GM21576 (cell line): Measurements from ENCODE around the gene SKIC8.

Source experiments
- ATAC-seq: cut with Tn5 transposase; IDR thresholded peaks from one replicate; pipeline ENCODE4 v1.9.1; 2021; ENCODE audit warnings: mild to moderate bottlenecking, moderate library complexity; ENCODE audit not compliant: unreplicated experiment

Gene SKIC8

DNA sequence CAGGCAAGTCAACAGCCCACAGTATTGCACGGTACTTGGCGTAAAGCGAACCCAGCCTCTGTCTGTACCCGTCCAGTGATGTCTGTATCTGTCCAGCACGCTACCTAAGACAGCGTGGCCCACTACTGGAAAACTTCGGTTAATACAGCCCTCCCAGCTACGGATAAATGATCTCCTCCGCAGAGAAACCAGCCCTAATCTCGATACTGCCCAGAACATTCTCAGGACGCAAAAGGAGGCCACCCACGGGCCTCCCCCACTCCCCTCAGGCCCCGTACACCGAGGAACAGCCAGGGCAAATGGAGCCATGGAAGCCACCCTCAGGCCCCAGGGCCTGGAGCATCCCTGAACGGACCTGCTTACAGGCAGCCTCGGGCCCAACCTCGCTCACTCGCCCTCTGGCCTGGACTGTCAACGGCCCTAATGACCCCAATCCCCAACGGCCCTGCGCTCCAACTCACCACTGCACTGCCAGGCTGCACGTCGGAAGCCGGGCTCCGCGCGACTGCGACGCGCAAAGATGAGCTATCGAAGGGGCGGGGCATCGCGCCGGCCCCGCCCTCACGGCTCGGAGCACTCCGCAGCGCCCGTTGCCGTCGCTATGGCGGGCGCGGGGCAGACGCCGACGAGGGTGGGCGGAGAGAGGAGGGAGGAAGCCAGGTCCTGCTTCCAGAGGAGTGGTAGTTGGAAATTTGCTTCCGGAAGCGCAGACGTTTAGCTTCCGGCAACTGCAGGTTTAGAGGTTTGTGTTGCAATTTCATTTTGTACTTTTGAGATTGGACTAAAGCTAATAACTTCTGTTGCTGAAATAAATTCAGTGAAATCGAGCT lies at the start of gene SKIC8:
TSS of gene SKIC8 (minus strand) at position 509 of the 830 bp plus-strand sequence. CDS start 3,923 bp downstream, outside the sequence.
- ATAC-seq, result peak; percentile 73

DNA sequence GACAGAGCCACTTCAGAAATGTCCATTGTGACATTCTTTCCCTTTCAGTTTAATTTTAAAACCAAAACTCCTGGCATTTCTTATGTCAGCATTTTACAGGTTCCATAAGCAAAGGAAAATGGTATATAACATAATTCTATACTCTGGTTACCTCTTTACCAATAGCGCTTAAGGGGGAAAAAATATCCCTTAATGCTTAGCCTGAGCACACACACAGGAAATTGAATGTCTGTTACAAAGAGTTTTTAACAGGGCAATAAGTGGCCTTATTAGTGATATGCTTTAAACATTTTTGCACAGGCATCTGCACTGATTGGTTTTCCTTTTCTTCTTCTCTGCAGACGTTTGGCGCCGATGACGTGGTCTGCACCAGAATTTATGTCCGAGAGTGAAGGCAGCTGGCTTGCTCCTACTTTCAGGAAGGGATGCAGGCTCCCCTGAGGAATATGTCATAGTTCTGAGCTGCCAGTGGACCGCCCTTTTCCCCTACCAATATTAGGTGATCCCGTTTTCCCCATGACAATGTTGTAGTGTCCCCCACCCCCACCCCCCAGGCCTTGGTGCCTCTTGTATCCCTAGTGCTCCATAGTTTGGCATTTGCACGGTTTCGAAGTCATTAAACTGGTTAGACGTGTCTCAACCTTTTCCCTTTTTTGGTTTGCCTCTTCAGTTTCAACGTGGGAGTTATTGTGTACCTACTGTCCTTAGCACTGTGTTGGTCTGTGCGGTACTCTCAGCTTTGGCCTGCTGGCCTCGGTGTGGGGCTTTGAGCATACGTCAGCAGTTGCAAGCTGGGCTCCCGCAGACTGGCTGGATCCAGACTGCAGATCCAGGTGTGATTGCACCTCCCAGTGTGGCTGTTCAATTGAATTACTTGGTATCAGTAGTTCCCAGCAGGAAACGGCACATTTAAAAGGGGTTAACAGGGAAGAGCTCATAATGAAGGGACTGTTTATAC lies 48.5 kb upstream of the SKIC8 start:
- no peak for ATAC-seq

DNA sequence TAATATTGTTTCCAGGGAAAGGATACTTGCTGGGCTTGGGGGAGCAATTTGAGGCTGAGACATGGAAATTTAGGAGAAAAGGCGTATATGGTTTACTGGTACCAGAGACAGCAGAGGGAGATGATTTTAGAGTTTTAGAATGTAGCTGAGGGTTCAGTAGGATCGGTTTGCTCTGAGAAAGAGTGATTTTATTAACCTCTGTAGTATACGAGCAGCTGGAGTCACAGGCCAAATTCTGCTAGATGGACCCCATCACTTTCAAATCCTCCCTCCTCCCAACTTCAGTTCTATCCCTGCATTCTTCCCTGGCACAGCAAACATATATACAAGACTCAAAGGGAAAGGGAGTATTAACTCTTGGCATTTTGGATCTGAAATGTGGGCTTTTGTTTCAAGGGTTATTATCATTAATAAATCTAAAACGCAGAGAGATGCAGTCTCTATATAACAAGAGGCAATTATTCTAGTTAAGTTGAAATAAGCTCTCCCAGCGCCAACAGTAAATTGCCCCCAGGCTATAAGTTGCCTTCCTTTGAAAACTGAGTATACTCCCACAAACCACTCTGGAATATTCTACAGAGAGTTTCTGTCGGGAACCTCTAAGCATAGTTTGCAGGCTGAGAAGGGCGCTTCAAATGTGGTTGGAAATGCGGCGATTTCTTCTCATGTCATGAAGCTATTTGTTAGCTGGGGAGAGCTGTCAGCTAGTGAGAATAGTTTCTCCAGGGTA lies 46.2 kb upstream of the SKIC8 start:
- ATAC-seq, result no peak

DNA sequence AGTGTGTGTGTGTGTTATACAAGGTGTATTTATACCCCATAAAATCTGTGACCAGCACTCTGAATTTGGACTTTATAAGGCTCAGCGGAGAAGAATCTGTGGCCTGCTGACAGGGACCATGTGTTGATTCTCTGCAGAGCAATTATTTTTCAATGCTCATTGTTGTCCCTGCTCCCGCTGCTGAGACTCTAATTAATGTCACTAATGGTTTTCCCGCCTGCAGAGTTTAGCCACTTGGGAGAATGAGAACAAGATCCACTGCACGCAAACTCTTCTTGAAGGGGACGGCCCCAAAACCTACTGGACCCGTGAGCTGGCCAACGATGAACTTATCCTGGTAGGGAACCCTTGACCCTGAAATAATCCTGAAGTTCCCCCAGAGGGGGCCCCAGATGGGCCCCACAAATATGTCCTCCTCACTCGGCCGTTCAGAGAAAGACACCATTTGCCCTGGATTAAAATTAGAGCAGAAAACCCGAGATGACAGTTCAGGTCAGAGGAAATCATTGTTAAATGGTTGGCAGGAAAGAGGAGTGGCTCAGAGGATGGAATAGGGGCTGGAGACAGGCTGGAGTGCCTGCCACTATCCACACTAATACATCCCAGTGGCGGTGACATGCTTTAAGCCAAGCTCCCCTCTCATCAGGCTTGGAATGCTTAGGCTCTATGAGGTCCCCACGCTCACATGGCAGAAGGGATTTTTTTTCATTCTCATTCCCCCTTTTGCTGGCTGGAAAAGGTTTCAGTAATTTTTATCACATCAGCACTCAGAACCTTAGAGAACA lies 44.1 kb upstream of the SKIC8 start:
- no peak for ATAC-seq

DNA sequence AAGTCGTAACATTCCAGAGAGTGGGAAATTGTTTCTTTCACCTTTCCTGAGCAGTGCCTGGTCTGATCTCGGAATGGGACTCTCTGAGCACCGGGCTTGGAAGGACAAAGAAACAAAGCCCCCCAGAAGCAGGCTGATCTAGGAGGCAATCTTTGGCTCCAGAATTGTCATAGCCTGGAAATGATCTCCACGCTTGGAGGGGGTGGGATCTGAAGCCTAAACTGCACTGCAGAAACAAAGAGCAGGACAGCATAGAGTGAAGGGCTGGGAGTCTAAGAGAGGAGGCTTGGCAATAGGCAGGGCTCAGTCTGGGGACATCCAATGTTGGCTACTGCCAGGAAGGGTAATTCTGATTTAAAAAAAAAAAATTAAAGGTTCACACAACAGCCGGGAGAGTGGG lies 42.6 kb upstream of the SKIC8 start:
- ATAC-seq, result no peak

DNA sequence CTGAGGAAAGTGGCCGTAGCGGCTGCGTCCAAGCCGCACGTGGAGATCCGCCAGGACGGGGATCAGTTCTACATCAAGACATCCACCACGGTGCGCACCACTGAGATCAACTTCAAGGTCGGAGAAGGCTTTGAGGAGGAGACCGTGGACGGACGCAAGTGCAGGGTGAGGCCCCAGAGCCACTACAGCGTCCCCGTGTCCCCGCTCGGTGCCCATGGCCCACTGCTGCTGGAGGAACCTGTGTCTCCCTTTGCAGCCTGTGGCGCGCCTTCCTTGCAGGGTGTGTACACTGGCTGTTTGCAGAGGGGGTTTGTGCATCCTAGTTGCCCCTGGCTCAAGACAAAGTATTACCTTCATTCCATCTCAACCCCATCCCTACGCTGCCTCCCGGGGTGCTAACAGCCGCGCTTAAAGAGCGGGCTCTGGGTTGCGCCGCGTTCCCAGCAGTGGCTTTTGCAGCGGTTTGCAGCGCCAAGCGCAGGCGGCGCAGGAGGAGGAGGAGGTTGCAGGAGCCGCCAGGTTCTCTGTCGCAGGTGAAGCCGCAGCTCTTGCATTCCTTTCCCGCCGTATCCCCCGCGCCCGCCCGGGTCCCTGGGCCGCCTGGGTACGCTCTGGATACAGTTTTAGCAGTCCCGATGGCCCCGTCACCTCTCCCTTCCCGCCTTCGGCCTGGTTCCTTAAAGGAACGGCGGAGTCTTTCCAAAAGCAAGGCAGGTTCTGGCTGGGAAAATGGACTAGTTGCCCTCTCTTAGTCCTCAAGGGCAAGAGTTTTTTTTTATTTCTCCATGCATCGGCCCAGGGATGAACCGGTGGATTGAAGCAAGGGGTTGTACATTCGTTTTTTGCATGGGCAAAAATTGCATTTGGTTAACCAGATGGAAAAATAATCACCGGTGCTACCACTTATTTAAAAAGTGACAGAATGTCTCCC lies 41.9 kb upstream of the SKIC8 start:
- no peak for ATAC-seq

DNA sequence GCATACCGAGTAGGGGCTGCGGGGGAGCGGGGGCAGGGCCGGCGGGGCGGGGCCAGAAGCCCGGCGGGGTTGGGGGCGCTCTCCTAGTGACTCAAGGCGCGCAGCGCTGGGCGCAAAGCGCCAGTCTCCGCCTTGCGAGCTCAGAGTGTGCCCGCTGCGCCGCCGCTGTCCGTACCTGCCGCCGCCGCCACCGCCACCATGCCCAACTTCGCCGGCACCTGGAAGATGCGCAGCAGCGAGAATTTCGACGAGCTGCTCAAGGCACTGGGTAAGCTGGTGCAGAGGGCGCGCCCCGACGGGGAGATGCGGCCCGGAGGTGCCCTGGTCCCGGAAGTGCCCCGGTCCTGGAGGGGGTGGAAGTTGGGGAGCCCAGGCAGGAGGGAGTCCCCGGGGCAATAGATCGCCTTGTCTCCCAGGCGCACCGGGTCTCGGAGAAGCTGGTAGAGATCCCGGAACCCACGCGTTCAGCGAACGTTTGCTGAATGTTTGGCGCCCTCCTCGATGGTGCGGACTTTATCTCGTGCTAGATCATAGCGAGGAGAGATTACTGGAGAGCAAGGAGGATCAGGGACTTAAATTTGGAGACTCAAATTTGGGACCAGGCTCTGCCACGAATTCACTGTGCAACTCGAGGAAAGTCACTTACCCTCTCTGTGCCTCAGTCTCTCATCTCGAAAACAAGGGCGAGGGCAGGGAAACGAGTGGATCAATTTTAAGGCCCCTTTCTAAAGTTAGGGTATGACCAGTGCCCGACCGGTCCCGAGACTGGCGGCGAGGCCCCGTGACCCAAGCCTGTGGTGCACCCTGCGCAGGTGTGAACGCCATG lies 41.0 kb upstream of the SKIC8 start, which contains the start of gene CRABP1:
TSS of gene CRABP1 (plus strand) at position 123 of the 826 bp plus-strand sequence. CDS start at position 199, 76 bp downstream.
- ATAC-seq, result no peak

DNA sequence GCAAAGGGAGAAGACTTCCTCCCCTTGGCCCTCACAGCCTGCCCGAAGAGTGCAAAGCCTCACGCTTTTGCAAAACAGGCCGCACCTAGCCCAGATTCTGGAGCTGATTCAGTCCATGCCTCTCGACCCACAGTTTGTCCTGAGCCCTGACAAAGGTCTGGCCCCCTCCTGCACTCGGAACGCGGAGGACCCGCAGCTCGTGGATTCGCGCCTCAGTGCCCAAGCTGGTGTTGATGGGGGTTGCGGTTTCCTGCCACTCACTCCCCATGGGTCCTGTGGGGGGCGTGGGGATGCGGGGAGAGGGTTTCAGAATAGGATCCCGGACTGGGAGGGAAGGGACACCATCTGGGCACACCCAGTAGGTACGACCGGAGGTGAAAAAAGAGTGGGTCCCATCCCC lies 40.1 kb upstream of the SKIC8 start:
- no peak for ATAC-seq

DNA sequence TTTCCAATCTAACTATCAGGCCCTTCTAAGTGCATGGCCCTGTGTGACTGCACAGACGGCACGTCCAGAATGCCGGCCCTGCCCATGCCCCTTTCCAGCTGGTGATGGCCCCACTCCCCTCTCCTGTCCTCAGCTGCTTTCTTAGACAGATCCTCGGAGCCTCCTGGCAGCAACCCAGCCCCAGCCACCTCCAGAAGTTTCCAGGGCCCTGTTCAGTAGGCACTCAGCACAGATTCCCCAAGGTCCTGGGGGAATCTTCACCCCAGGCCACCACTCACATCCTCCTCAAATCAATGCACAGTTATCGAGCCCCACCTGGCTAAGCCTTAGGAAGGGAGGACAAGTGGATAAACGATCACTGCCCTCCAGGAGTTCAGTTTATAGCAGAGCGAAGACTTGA lies 39.4 kb upstream of the SKIC8 start:
- ATAC-seq, result no peak

DNA sequence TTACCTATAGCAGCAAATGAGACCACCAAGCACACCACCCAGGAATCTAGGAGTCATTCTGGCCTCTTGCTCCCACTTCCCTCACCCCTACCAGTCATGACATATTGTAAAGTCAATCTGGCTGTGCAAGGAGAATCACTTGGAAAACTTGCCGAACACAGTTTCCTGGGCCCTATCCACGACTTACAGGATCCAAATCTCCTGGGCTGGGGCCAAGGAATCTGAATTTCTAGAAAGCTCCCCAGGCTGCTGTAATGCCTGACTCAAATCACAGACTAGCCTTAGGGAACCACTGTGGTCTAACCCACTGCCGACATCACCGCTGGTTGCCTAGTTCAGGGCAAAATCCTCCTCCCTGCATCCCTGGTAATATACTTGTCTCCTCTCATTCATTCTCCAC lies 36.6 kb upstream of the SKIC8 start:
- no peak for ATAC-seq

DNA sequence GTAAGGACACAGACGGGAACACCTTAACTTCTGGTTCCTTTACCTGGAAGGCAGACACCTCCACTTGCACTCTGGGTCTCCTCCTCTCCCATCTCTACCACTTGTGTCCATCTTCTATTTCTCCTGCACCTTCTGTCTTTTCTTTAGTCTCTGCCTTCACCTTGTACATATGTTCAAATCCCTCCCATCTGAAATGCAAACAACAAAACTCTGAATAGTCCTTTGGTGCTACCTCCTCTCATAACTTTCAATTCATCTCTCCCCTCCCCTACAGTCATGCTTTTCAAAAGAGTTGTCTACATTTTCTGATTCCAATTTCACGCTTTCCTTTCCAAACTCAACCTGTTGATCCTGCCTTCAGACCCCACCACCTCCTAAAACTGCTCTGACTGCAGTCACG lies 35.4 kb upstream of the SKIC8 start:
- no peak for ATAC-seq

DNA sequence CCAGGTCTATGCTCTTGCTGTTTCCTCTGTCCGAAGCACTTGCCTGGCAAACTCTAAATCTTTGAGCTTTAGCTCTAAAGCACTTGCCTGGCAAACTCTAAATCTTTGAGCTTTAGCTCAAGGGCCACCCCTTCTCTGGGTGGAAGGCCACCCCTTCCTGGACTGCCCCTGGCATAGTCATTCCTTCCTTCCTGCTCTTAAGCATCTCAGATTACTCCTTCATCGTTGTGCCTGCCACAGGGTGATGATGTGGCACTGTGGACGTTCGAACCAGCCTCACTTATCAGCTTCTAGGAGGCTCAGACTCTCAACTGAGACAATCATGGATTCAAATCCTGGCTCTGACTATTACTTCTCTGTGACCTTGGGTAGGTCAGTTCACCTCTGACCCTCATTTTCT lies 30.2 kb upstream of the SKIC8 start:
- ATAC-seq, result no peak

DNA sequence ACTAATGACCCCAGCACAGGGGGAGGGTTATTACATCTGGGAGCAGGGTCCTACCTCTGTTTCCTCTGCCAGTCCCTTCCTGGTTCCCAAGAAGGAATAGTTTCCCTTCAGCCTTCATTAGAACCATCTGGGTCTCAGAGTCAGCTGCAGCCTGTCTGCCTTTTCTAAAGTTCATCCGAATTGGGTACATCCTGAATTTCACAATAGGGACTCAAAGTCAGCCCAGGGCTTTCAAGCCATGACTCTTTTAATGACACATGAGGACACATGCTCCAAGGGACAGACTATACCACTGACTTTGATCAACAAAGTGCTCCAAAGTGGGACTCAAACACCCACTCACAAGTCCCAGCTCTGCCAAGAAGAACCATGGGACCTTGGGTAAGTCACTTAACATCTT lies 28.1 kb upstream of the SKIC8 start:
- ATAC-seq, result no peak

DNA sequence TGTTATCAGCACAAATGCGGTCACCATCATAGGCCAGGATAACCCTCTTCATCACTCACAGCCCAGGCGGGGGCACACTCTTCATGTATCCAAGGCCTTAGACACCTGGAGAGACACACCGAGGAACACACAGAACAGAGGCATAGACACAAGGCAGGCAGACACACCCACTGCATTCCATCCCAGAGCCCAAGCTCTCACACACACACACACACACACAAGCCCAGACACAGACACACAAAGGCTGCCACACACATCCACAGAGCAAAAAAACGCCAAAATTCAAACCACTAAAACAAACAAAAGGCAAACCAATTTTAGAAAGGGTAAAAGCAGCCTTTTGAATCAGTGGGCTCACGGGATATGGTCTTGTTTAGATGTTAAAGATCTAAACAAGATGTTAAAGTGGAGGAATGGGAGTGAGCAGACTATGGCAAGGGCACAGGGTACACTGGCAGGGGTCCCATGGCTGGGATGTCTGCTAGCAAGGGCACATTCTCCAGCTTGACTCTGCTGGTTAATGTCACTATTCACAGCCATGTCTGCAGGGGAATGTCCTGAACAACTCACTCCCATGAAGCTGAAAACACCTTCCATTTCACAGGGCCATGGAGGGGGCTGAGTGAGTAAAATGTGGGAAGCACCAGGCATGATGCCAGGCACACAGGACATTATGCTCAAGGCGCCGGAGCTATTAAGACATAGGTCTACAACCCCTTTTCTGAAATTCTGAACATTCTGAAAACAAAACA lies 25.9 kb upstream of the SKIC8 start:
- no peak for ATAC-seq

DNA sequence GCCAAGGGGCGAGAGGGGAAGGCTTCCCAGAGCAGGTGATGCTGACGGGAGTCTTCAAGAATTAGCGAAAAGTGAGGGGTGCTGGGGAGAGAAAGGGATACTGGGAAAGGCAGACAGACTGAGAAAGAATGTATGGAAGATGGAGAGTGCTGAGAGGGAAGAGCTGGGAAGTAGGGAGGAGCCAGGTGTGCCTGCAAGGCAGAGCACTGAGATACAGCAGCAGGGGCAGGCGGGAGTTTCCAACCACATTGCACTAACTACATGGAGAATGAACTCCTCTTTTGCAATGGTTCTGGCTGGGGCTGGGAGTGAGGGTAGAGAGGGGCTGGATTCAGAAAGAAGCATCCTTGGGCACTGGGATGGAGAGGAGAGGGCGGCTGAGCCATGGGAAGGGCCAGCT lies 24.7 kb upstream of the SKIC8 start:
- no peak for ATAC-seq

DNA sequence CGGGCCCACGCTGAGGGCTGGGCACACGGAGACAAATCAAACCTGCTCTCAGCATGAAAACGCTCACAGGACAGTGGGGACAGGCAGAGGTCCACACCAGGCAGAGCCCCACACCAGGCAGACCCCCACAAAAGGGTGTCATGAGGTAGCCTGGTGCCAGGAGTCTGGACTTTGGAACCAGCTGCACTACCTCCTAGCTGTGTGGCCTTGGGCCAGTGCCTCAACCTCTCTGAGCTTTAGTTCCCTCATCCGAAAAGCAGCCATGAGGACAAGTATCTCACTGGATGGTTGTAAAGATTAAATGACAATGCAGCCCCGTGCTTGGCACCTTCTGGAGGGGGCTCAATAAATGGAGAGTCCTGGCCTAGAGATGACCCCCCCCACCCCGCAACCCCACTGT lies 24.3 kb upstream of the SKIC8 start:
- ATAC-seq, result no peak

DNA sequence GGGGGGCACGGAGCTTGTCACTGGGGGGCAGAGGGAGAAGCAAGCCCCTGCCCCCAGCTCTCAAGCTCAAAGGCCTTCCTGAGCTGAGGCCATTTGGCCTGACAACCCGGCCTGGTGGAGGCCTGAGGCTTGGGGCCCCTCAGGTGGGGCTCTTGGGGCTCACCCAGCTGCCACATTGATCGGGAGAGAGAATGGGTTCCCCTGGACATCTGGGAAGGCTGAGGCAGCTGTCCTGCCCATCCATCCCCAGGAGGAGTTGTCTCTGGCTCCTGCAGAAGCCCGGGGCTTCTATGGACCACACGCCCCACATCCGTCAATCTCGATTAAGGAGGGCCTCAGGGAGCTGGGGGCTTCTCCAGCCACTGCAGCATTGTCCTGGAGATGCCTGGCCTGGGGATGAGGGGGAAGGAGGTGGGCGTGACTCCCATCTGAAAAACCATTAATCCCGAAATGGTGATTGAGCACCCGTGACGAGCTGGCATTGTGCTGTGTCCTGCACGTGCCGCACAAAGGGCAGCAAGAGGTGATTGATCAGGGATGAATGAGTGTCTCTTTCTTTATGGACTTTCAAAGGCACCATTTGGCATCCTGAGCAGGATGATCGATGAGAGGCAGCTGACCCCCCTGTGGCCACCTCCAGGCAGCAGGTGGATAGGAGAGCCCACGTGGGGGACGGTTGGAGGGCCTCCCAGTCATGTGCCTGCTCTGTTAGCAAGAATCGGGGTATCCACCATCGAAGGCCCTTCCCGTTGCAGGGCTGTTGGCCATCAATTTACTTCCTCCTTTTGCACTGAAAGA lies 23.5 kb upstream of the SKIC8 start:
- ATAC-seq, result no peak
